Adrenal gland (tissue), 12 donors: Measurements from ENCODE around the gene OXNAD1. TPM values are rescaled to one million over a fixed set of nuclear protein-coding genes. Genes with fewer than 3 reads are reported as not detected.

Source experiments
- DNase-seq, 7 donors: peaks; one replicate each; pipeline ENCODE4 v3.0.0-alpha.2; 2019 to 2020
- H3K27ac ChIP-seq, 5 donors: fragments of 200-600 bp; sonication (generic) in 4 of 5; 1 replicate in 3 of 5; 2 replicates in 2 of 5; pipeline versions ENCODE4 v1.5.1 to v1.8.0; 2016 to 2020; ENCODE audit warnings: mild to moderate bottlenecking in 1 of 5
- H3K27me3 ChIP-seq: fragments of 200-600 bp; 2 replicates; pipeline ENCODE4 v1.8.0; 2021
- H3K36me3 ChIP-seq, 2 donors: fragments of 200-600 bp; replicated peaks in 1 of 2; 1 replicate in 1 of 2; 2 replicates in 1 of 2; pipeline versions ENCODE4 v1.5.1 to v1.8.0; 2018 to 2022
- H3K4me1 ChIP-seq, 2 donors: fragments of 200-600 bp; replicated peaks in 1 of 2; 1 replicate in 1 of 2; 2 replicates in 1 of 2; pipeline versions ENCODE4 v1.5.1 to v1.8.0; 2018 to 2021
- H3K4me3 ChIP-seq, 4 donors: fragments of 200-600 bp; sonication (generic) in 3 of 4; one replicate each; pipeline ENCODE4 v1.5.1; 2016 to 2018
- H3K9me3 ChIP-seq, 3 donors: fragments of 200-600 bp; sonication (generic) in 1 of 3; replicated peaks in 1 of 3; 1 replicate in 2 of 3; 2 replicates in 1 of 3; pipeline versions ENCODE4 v1.5.1 to v1.8.0; 2016 to 2021
- CTCF ChIP-seq, 6 experiments: fragments of 450-650 bp in 4 of 6; fragments of 200-600 bp in 2 of 6; sonication (generic) in 1 of 6; IDR thresholded peaks; 1 replicate in 5 of 6; 2 replicates in 1 of 6; pipeline versions ENCODE4 v1.5.1 to v1.8.0; 2016 to 2021; ENCODE audit warnings: antibody characterized with exemption in 6 of 6, mild to moderate bottlenecking in 2 of 6, moderate library complexity in 1 of 6
- POLR2A ChIP-seq, 2 donors: fragments of 450-650 bp; IDR thresholded peaks; one replicate each; pipeline ENCODE4 v1.6.1; 2017; ENCODE audit warnings: antibody characterized with exemption in 2 of 2, mild to moderate bottlenecking in 2 of 2, moderate library complexity in 1 of 2
- WGBS, 4 donors: extraction: QIAGEN DNeasy Blood & Tissue Kit in 2 of 4; methylation state at CpG; one replicate each; pipeline versions ENCODE4 v1.1.5 to v1.1.7; 2013 to 2017; 5-methylcytosine and 5-hydroxymethylcytosine counted together
- intact Hi-C, 2 donors: fragments of 100-400 bp; cut with DNase I; formaldehyde crosslinking; loops; one replicate each; pipeline versions ENCODE4 v1.14.1 to v1.15.0; 2022 to 2023
- polyA plus RNA-seq, 3 donors: library from polyadenylated mRNA; stranded (reverse); fragments of 200-250 nt in 2 of 3; fragments of 350-450 nt in 1 of 3; fragmentation: Illumina TruSeq in 1 of 3; extraction: RNeasy Lipid Tissue Mini Kit (QIAGEN cat#74804) in 1 of 3; gene quantifications; one replicate each; pipeline ENCODE4 v1.2.3, GENCODE V29; 2013 to 2014
- total RNA-seq, 9 donors: library from RNA; depleted of rRNA in 4 of 9; stranded (reverse); fragments of >200 nt in 4 of 9; fragments of 120-200 nt in 1 of 9; fragmentation: NEBNext Ultra II Directional in 1 of 9; extraction: Animal tissue kit (Norgen Biotek cat#: 25700) in 1 of 9; gene quantifications; one replicate each; pipeline versions ENCODE4 v1.1.0 to v1.2.4, GENCODE V29; 2013 to 2023
- donor health status: healthy with polysubstance abuse.
- donor health status: Bipolar disorder and iron deficiency.
- donor health status: DM: yes; HTN: yes; CAD: no.
- donor health status: DM: no; HTN: no; CAD: no.
- donor health status: DM: no; HTN: no; CAD: no.
- donor health status: DM: yes; HTN: yes; CAD: no.

OXNAD1 gene
- total and polyA plus RNA-seq, 12 donors: 3.6 to 22.2 (median 11.2) TPM

- Histone ChIP-seq H3K27me3 (no peaks in the 10 kb centered on the region), H3K36me3 (no peaks in the 10 kb centered on the region), H3K9me3 (no peaks in the 10 kb centered on the region), H3K4me3 (no peak overlapping the region), H3K27ac (no peak overlapping the region), H3K4me1 (no peaks in the 10 kb centered on the region)
- no peak for TF ChIP-seq CTCF (IDR thresholded peaks at IDR 0.05)
- no peak for TF ChIP-seq POLR2A (IDR thresholded peaks at IDR 0.05)
- WGBS, 4 donors: 87 to 93% (median 91%) methylated on average over 7 of the region's 7 CpGs
- intact Hi-C loops: no loop called here
- no peak for DNase-seq
Observed at GRCh38 chr3:16346413-16347081, 81.5 kb downstream of the OXNAD1 start.

DNA sequence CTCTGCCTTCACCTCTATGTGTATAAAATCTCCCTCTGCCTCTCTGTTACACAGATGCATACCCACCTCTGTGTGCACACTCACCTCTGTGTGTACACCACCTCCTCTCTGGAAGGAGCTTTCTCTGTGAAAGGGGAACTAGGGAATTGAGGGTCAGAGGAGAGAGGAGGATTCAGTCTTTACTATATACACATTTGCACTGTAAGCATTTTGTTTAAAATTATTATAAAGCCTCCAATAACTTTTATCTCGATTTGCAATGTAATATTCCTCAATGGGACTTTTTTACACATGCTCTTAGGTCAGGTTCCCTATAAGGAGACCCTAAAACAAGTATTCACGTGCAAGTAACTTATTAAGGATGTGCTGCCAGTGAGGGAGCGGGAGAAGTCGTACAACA, 82.5 kb downstream of the OXNAD1 start:
- Histone ChIP-seq H3K27ac (no peak overlapping the region), H3K27me3 (no peaks in the 10 kb centered on the region), H3K4me3 (no peak overlapping the region), H3K9me3 (no peaks in the 10 kb centered on the region), H3K36me3 (no peaks in the 10 kb centered on the region), H3K4me1 (no peaks in the 10 kb centered on the region)
- no peak for DNase-seq
- TF ChIP-seq POLR2A (IDR thresholded peaks at IDR 0.05) (no peak), CTCF (IDR thresholded peaks at IDR 0.05) (no peak)
- intact Hi-C loops: no loop called here
- 87 to 94% (median 88%) methylated on average over 4 of the region's 4 CpGs for WGBS, 4 donors

GRCh38 chr3:16349986-16350596, 85.1 kb downstream of the OXNAD1 start:
- WGBS, 4 donors: 40 to 53% (median 47%) methylated on average over 2 of the region's 2 CpGs
- H3K9me3 ChIP-seq: no peaks in the 10 kb centered on the region
- no peak overlapping the region for H3K4me3 ChIP-seq
- no peaks in the 10 kb centered on the region for H3K27me3 ChIP-seq
- TF ChIP-seq CTCF (IDR thresholded peaks at IDR 0.05): no peak
- no peak for TF ChIP-seq POLR2A (IDR thresholded peaks at IDR 0.05)
- no peak overlapping the region for H3K27ac ChIP-seq
- no peaks in the 10 kb centered on the region for H3K4me1 ChIP-seq
- H3K36me3 ChIP-seq: no peaks in the 10 kb centered on the region
- no peak for DNase-seq
- intact Hi-C loops: no loop called here

GRCh38 chr3:16350597-16351318, 85.7 kb downstream of the OXNAD1 start:
- H3K27me3 ChIP-seq: no peaks in the 10 kb centered on the region
- 86 to 95% (median 90%) methylated on average over 5 of the region's 5 CpGs for WGBS, 4 donors
- DNase-seq: no peak
- H3K9me3 ChIP-seq: no peaks in the 10 kb centered on the region
- no peaks in the 10 kb centered on the region for H3K36me3 ChIP-seq
- H3K27ac ChIP-seq: no peak overlapping the region
- intact Hi-C loops: no loop called here
- TF ChIP-seq CTCF (IDR thresholded peaks at IDR 0.05): no peak
- TF ChIP-seq POLR2A (IDR thresholded peaks at IDR 0.05): no peak
- H3K4me3 ChIP-seq: no peak overlapping the region
- no peaks in the 10 kb centered on the region for H3K4me1 ChIP-seq
